Trophoblast cell (in vitro differentiated cells and primary cell): Measurements from ENCODE around the gene HLA-DQA1.

ENCODE experiments used
- DNase-seq, 2 donors: peaks; one replicate each; pipeline ENCODE4 v3.0.0-alpha.2; 2016
- H2AFZ ChIP-seq: 2 replicates; pipeline ENCODE4 v1.6.1; 2013; ENCODE audit warnings: low read length, moderate library complexity, mild to moderate bottlenecking; ENCODE audit not compliant: insufficient read depth, poor library complexity
- H2AK5ac ChIP-seq: 2 replicates; pipeline ENCODE4 v1.6.1; 2013; ENCODE audit warnings: mild to moderate bottlenecking, low read length
- H2BK120ac ChIP-seq: 2 replicates; pipeline ENCODE4 v1.6.1; 2013; ENCODE audit warnings: low read length, mild to moderate bottlenecking, moderate library complexity; ENCODE audit not compliant: insufficient read depth, poor library complexity
- H2BK12ac ChIP-seq: 2 replicates; pipeline ENCODE4 v1.6.1; 2013; ENCODE audit warnings: mild to moderate bottlenecking, low read length, moderate library complexity
- H2BK5ac ChIP-seq: 2 replicates; pipeline ENCODE4 v1.6.1; 2013; ENCODE audit warnings: low read length, low read depth, moderate library complexity, mild to moderate bottlenecking; ENCODE audit not compliant: poor library complexity
- H3K14ac ChIP-seq: 2 replicates; pipeline ENCODE4 v1.6.1; 2013; ENCODE audit warnings: mild to moderate bottlenecking, low read length
- H3K18ac ChIP-seq: 2 replicates; pipeline ENCODE4 v1.6.1; 2013; ENCODE audit warnings: mild to moderate bottlenecking, low read length
- H3K23ac ChIP-seq: 2 replicates; pipeline ENCODE4 v1.6.1; 2013; ENCODE audit warnings: low read length
- H3K27ac ChIP-seq: 2 replicates; pipeline ENCODE4 v1.5.1; 2013; ENCODE audit warnings: low read depth, mild to moderate bottlenecking, inconsistent platforms, low read length, moderate library complexity
- H3K27me3 ChIP-seq: 2 replicates; pipeline ENCODE4 v1.6.1; 2013; ENCODE audit warnings: inconsistent platforms, mild to moderate bottlenecking, low read length, moderate library complexity; ENCODE audit not compliant: insufficient read depth
- H3K36me3 ChIP-seq, 2 experiments: 1 replicate in 1 of 2; 2 replicates in 1 of 2; pipeline ENCODE4 v1.6.1; 2013; ENCODE audit warnings: low read length in 2 of 2, mild to moderate bottlenecking in 2 of 2, moderate library complexity in 1 of 2; ENCODE audit not compliant: insufficient read depth in 2 of 2, control insufficient read depth in 1 of 2
- H3K4ac ChIP-seq: 2 replicates; pipeline ENCODE4 v1.6.1; 2013; ENCODE audit warnings: low read depth, mild to moderate bottlenecking, low read length, moderate library complexity
- H3K4me1 ChIP-seq, 2 experiments: 1 replicate in 1 of 2; 2 replicates in 1 of 2; pipeline ENCODE4 v1.6.1; 2013; ENCODE audit warnings: low read length in 2 of 2, mild to moderate bottlenecking in 2 of 2, moderate library complexity in 1 of 2; ENCODE audit not compliant: insufficient read depth in 2 of 2, control insufficient read depth in 1 of 2
- H3K4me2 ChIP-seq: 2 replicates; pipeline ENCODE4 v1.6.1; 2013; ENCODE audit warnings: inconsistent platforms, mild to moderate bottlenecking, low read length, moderate library complexity
- H3K4me3 ChIP-seq: 2 replicates; pipeline ENCODE4 v1.5.1; 2013; ENCODE audit warnings: mild to moderate bottlenecking, low read depth, low read length, inconsistent platforms
- H3K79me1 ChIP-seq: one replicate; pipeline ENCODE4 v1.6.1; 2013; ENCODE audit warnings: low read length
- H3K79me2 ChIP-seq: 2 replicates; pipeline ENCODE4 v1.6.1; 2013; ENCODE audit warnings: low read length, mild to moderate bottlenecking; ENCODE audit not compliant: control insufficient read depth, insufficient read depth, poor library complexity
- H3K9ac ChIP-seq: 2 replicates; pipeline ENCODE4 v1.6.1; 2013; ENCODE audit warnings: mild to moderate bottlenecking, low read length
- H3K9me3 ChIP-seq: 2 replicates; pipeline ENCODE4 v1.6.1; 2013; ENCODE audit warnings: low read depth, mild to moderate bottlenecking, control low read depth, inconsistent platforms, low read length; ENCODE audit not compliant: insufficient read depth
- H4K12ac ChIP-seq: 2 replicates; pipeline ENCODE4 v1.6.1; 2013; ENCODE audit warnings: low read depth, mild to moderate bottlenecking, low read length, moderate library complexity
- H4K8ac ChIP-seq: 2 replicates; pipeline ENCODE4 v1.6.1; 2013; ENCODE audit warnings: low read depth, mild to moderate bottlenecking, low read length, moderate library complexity
- H4K91ac ChIP-seq: one replicate; pipeline ENCODE4 v1.6.1; 2013; ENCODE audit warnings: low read depth, mild to moderate bottlenecking, low read length, moderate library complexity
- WGBS: extraction: QIAGEN DNeasy Blood & Tissue Kit; methylation state at CpG from one replicate; pipeline ENCODE4 v1.1.7; 2013; ENCODE audit warnings: missing lambda C conversion rate; ENCODE audit not compliant: insufficient read length, insufficient coverage; ENCODE audit errors: extremely low coverage; 5-methylcytosine and 5-hydroxymethylcytosine counted together

The HLA-DQA1 gene

GRCh38 chr6:32680055-32680454, 42.8 kb downstream of the HLA-DQA1 start:
- H3K27ac ChIP-seq = no peak overlapping the region
- no peaks in the 10 kb centered on the region for H3K79me2 ChIP-seq
- no peak overlapping the region for H2AK5ac ChIP-seq
- no peaks in the 10 kb centered on the region for H3K27me3 ChIP-seq
- no peak overlapping the region for H4K8ac ChIP-seq
- no CpG with 5 or more reads among the region's 1 CpG for WGBS
- H3K4me1 ChIP-seq = no peaks in the 10 kb centered on the region
- H2BK5ac ChIP-seq = no peak overlapping the region
- no peak overlapping the region for H2BK120ac ChIP-seq
- H3K18ac ChIP-seq = no peak overlapping the region
- H4K91ac ChIP-seq = no peak overlapping the region
- peaks cover 4% of the 10 kb centered on the region for H3K9me3 ChIP-seq
- no peak overlapping the region for H3K9ac ChIP-seq
- H3K4me3 ChIP-seq = no peak overlapping the region
- no peak overlapping the region for H2AFZ ChIP-seq
- DNase-seq = no peak
- H3K36me3 ChIP-seq = no peaks in the 10 kb centered on the region
- no peak overlapping the region for H3K14ac ChIP-seq
- H3K4ac ChIP-seq = no peak overlapping the region
- H3K4me2 ChIP-seq = no peak overlapping the region
- no peak overlapping the region for H4K12ac ChIP-seq
- H3K79me1 ChIP-seq = no peaks in the 10 kb centered on the region
- no peak overlapping the region for H2BK12ac ChIP-seq
- H3K23ac ChIP-seq = no peak overlapping the region

DNA sequence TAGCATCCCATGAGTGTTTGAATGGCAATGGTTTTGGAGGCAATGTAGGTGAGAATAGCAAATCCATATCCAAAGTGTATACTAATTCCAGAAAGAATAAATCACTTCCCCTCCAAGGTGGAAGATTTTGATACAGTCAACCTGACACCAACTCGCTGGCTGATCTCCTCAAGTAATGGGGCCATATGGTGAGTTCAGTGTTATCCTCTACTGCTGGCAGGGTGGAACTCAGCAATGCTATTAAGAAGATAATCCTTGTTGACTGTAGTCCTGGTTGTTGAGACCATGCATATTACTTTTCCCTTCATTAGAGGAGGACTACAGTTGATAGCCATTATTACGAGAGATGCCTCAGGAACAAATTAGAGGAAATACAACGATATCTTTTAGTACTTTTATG, 47.0 kb downstream of the HLA-DQA1 start:
- H3K23ac ChIP-seq = no peak overlapping the region
- H2BK5ac ChIP-seq = no peak overlapping the region
- no peak overlapping the region for H3K4me3 ChIP-seq
- no peak overlapping the region for H3K14ac ChIP-seq
- H3K4me2 ChIP-seq = no peak overlapping the region
- H4K8ac ChIP-seq = no peak overlapping the region
- H2AK5ac ChIP-seq = no peak overlapping the region
- no peak overlapping the region for H3K9ac ChIP-seq
- no peak overlapping the region for H3K27ac ChIP-seq
- H2BK12ac ChIP-seq = no peak overlapping the region
- H4K91ac ChIP-seq = no peak overlapping the region
- WGBS = no CpG with 5 or more reads among the region's 3 CpGs
- peaks cover 4% of the 10 kb centered on the region for H3K9me3 ChIP-seq
- H4K12ac ChIP-seq = no peak overlapping the region
- no peak overlapping the region for H3K4ac ChIP-seq
- H3K4me1 ChIP-seq = no peaks in the 10 kb centered on the region
- H3K36me3 ChIP-seq = no peaks in the 10 kb centered on the region
- no peak overlapping the region for H3K18ac ChIP-seq
- no peak overlapping the region for H2BK120ac ChIP-seq
- DNase-seq = no peak
- no peak overlapping the region for H2AFZ ChIP-seq
- H3K79me1 ChIP-seq = no peaks in the 10 kb centered on the region
- H3K27me3 ChIP-seq = no peaks in the 10 kb centered on the region
- no peaks in the 10 kb centered on the region for H3K79me2 ChIP-seq

DNA sequence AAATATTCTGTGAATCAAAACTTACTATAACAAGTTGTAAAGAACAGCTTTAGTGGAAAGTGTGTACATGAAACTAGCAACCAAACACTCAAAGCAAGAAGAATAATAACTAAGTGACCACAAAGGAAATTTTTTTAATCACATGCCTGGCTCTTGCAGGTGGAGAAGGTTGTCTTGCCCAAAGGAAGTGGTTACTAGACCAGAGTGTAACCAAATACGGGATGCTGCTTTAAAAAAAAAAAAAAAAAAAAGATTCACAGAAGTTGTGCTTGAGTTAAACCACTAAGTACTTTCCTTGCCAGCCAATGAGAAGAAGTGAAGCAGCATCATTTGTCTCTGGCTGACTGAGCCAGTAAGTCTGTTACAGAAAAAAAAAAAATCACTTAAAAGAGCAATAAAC, 48.4 kb downstream of the HLA-DQA1 start:
- Histone ChIP-seq H3K14ac (no peak overlapping the region), H2AK5ac (no peak overlapping the region), H3K27ac (no peak overlapping the region), H3K18ac (no peak overlapping the region), H3K79me2 (no peaks in the 10 kb centered on the region), H2BK5ac (no peak overlapping the region), H3K4me1 (no peaks in the 10 kb centered on the region), H3K4ac (no peak overlapping the region), H4K12ac (no peak overlapping the region), H2BK12ac (no peak overlapping the region), H3K27me3 (no peaks in the 10 kb centered on the region), H3K4me3 (no peak overlapping the region), H3K23ac (no peak overlapping the region), H4K91ac (no peak overlapping the region), H3K36me3 (no peaks in the 10 kb centered on the region), H3K9ac (no peak overlapping the region), H3K9me3 (no peaks in the 10 kb centered on the region), H2AFZ (no peak overlapping the region), H3K4me2 (no peak overlapping the region), H3K79me1 (no peaks in the 10 kb centered on the region), H4K8ac (no peak overlapping the region), H2BK120ac (no peak overlapping the region)
- DNase-seq = peak in 1 of 2 donors; percentile 22
- no CpG with 5 or more reads among the region's 1 CpG for WGBS

DNA sequence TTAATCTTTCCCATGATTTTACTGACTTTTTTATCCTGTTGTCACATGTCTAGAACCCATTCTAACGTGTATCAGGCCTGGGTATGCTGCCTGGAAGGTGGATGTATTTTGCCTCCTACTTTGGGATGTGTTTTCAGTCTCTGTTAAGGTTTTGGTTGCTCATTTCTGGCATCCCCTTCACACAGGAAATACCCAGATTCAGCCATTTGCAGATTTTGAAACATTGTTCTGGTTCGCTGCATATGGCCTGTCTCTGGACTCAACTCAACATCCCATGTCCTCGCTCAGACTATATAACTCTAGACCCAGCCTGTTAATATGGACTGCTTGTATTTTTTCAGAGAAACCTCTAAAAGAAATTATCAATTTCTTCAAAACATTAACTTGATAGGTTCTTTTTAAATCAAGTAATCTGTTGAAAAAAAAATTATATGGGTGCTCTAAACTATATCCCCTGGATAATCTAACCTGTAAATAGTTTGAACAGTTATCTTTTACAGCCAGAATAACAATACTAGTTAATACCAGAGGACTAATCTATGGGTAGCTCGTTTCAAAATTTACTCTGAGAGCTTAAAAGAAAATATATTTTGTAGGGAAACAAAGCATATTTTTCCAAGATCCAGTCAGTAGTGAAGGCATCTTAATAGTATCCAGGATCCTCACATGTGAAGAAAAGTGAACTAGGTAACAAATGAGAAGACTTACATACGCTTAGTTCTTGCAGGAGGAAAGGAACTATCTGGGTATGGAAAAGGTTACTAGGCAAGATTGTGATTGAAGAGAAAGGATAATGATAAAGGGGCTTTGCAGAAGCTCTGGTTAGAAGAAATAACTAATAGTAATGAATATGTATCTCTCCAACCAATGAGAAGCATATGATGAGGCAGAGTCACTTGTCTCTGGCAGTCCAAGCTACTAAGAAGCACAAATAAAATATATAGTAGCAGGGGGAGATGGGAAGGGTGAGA, 52.6 kb downstream of the HLA-DQA1 start:
- Histone ChIP-seq H3K4me2 (no peak overlapping the region), H3K4me3 (no peak overlapping the region), H3K9ac (no peak overlapping the region), H3K9me3 (no peaks in the 10 kb centered on the region), H3K27me3 (no peaks in the 10 kb centered on the region), H2BK12ac (no peak overlapping the region), H3K14ac (no peak overlapping the region), H3K27ac (no peak overlapping the region), H2AK5ac (no peak overlapping the region), H3K18ac (no peak overlapping the region), H3K36me3 (no peaks in the 10 kb centered on the region), H3K23ac (no peak overlapping the region), H3K79me2 (no peaks in the 10 kb centered on the region), H4K8ac (no peak overlapping the region), H4K91ac (no peak overlapping the region), H2AFZ (no peak overlapping the region), H3K4ac (no peak overlapping the region), H3K4me1 (no peaks in the 10 kb centered on the region), H3K79me1 (no peaks in the 10 kb centered on the region), H2BK5ac (no peak overlapping the region), H2BK120ac (no peak overlapping the region), H4K12ac (no peak overlapping the region)
- WGBS = no CpG with 5 or more reads among the region's 5 CpGs
- DNase-seq = no peak
